Vagina (tissue), 2 donors: ENCODE results near the gene FIBCD1. TPM values are rescaled to one million over a fixed set of nuclear protein-coding genes. Genes with fewer than 3 reads are reported as not detected.
A peak's percentile ranks its signal among the peaks of the same experiment; 100 is the strongest.

Source experiments
- DNase-seq, 2 donors: peaks; one replicate each; pipeline ENCODE4 v3.0.0-alpha.2; 2017; ENCODE audit errors: extremely low spot score in 2 of 2
- H3K27ac ChIP-seq: fragments of 200-600 bp; sonication (generic); one replicate; pipeline ENCODE4 v1.5.1; 2019
- H3K27me3 ChIP-seq: fragments of 200-600 bp; sonication (generic); one replicate; pipeline ENCODE4 v1.5.1; 2019
- H3K36me3 ChIP-seq, 2 donors: fragments of 200-600 bp; sonication (generic); one replicate each; pipeline ENCODE4 v1.5.1; 2017 to 2019
- H3K4me1 ChIP-seq: fragments of 200-600 bp; sonication (generic); one replicate; pipeline ENCODE4 v1.5.1; 2019
- H3K4me3 ChIP-seq, 2 donors: fragments of 200-600 bp; sonication (generic); 1 replicate in 1 of 2; 2 replicates in 1 of 2; pipeline ENCODE4 v1.5.1; 2016 to 2019
- H3K9me3 ChIP-seq: fragments of 200-600 bp; sonication (generic); one replicate; pipeline ENCODE4 v1.5.1; 2019
- CTCF ChIP-seq, 3 experiments: fragments of 450-650 bp in 2 of 3; fragments of 200-600 bp in 1 of 3; sonication (generic) in 1 of 3; IDR thresholded peaks; one replicate each; pipeline ENCODE4 v1.5.1; 2017 to 2019; ENCODE audit warnings: antibody characterized with exemption in 3 of 3, mild to moderate bottlenecking in 2 of 3, moderate library complexity in 2 of 3
- POLR2A ChIP-seq, 2 donors: fragments of 450-650 bp; IDR thresholded peaks; one replicate each; pipeline ENCODE4 v1.6.1; 2017; ENCODE audit warnings: antibody characterized with exemption in 2 of 2, mild to moderate bottlenecking in 2 of 2, moderate library complexity in 2 of 2
- POLR2AphosphoS5 ChIP-seq, 2 donors: sonication (generic); formaldehyde crosslinking; IDR thresholded peaks; one replicate each; pipeline ENCODE4 v1.9.0; 2017; ENCODE audit warnings: antibody characterized with exemption in 2 of 2, mild to moderate bottlenecking in 2 of 2, low read depth in 1 of 2; ENCODE audit not compliant: insufficient read depth in 1 of 2
- intact Hi-C: fragments of 100-400 bp; cut with DNase I; formaldehyde crosslinking; loops from one replicate; pipeline ENCODE4 v1.15.1; 2023
- total RNA-seq: library from RNA; depleted of rRNA; stranded (reverse); fragments of >200 nt; gene quantifications from one replicate; pipeline ENCODE4 v1.2.3, GENCODE V29; 2016

FIBCD1 gene
- total RNA-seq, 1 donor from 2014 or later, result not detected

DNA sequence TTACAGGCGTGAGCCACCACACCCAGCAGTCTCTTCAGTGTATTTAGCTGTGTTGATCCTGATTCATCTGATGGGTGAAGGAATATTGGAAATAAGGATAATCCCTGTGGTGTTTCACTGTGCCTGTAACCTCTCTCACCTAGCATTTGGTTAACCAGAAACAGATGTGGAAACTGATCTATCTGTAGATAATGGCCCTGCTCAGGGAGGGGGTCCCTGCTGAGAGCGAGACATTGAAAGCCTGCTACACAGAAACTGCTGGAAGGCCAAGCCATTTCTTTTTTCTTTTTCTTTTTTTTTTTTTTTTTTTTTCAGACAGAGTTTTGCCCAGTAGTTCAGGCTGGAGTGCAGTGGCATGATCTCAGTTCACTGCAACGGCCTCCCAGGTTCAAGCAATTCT, 70.8 kb downstream of the FIBCD1 start:
- Histone ChIP-seq H3K9me3 (no peaks in the 10 kb centered on the region), H3K27ac (no peak overlapping the region), H3K4me3 (no peak overlapping the region), H3K36me3 (peaks cover 0 to 31% of the 10 kb centered on the region in 2 donors), H3K4me1 (peaks cover 34% of the 10 kb centered on the region), H3K27me3 (no peaks in the 10 kb centered on the region)
- DNase-seq, result no peak
- no peak for TF ChIP-seq POLR2A (IDR thresholded peaks at IDR 0.05)
- TF ChIP-seq POLR2AphosphoS5 (IDR thresholded peaks at IDR 0.05; ENCODE audit: insufficient read depth in 1 of 2, low read depth in 1 of 2), result no peak
- TF ChIP-seq CTCF (IDR thresholded peaks at IDR 0.05), result no peak
- intact Hi-C loops, result loop anchor here (5.0 to 10.0 kb wide), 2 partner anchors 77 to 96 kb away; no protein-coding TSS in a partner anchor

DNA sequence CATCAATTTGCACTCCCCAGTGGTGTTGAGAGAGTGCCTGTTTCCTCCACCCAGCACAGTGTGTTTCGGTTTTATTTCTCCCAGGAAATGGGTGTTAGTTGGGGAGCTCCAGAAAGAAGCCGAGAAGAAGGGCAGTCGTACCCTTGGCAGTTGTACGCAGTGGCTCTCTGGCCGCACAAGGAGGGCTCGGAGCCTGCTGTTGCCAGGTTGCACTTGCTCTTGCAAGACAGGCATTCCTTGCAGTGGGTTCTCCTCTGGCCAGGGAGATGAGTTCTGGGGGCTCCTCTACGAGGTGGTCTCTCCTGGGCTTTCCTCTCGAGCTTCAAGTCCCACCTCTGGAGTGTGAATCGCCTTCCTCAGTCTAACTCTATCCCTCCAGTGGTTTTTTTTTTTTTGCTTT, 71.5 kb downstream of the FIBCD1 start:
- Histone ChIP-seq H3K4me3 (no peak overlapping the region), H3K4me1 (peaks cover 36% of the 10 kb centered on the region), H3K27me3 (no peaks in the 10 kb centered on the region), H3K9me3 (no peaks in the 10 kb centered on the region), H3K36me3 (peaks cover 0 to 29% of the 10 kb centered on the region in 2 donors), H3K27ac (no peak overlapping the region)
- TF ChIP-seq CTCF (IDR thresholded peaks at IDR 0.05) (no peak), POLR2AphosphoS5 (IDR thresholded peaks at IDR 0.05; ENCODE audit: insufficient read depth in 1 of 2, low read depth in 1 of 2) (no peak), POLR2A (IDR thresholded peaks at IDR 0.05) (no peak)
- intact Hi-C loops, result loop anchor here (5.0 to 10.0 kb wide), 2 partner anchors 77 to 95 kb away; no protein-coding TSS in a partner anchor
- no peak for DNase-seq

DNA sequence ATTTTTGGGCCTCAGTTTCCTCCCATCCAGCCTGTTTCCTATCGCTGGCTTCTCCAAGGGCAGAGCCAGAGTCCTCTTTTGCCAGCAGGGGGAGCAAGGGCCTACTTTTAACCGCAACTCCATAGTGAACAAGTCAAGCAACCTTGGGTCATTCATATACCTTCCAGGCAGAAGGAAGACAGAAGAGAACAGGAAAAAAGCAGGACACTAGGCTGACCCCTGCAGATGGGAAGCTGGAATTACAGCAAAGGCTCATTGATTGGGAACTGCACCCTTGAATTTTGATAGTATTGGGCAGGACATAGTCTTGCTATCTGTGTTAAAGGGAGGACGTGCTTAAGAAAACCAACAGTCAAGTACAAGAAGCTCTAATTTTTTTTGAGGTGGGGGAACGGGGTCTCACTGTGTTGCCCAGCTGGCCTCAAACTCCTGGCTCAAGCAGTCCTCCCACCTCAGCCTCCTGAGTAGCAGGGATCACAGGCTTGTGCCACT, 72.5 kb downstream of the FIBCD1 start:
- Histone ChIP-seq H3K27ac (no peak overlapping the region), H3K27me3 (no peaks in the 10 kb centered on the region), H3K9me3 (no peaks in the 10 kb centered on the region), H3K36me3 (peaks cover 0 to 19% of the 10 kb centered on the region in 2 donors), H3K4me3 (no peak overlapping the region), H3K4me1 (peaks cover 40% of the 10 kb centered on the region)
- intact Hi-C loops, result loop anchor here (5.0 to 10.0 kb wide), 2 partner anchors 78 to 94 kb away; no protein-coding TSS in a partner anchor
- TF ChIP-seq POLR2A (IDR thresholded peaks at IDR 0.05), result no peak
- TF ChIP-seq POLR2AphosphoS5 (IDR thresholded peaks at IDR 0.05; ENCODE audit: insufficient read depth in 1 of 2, low read depth in 1 of 2), result peak in 1 of 2 donors; percentile 73
- TF ChIP-seq CTCF (IDR thresholded peaks at IDR 0.05), result peak; percentile 61 to 74 (median 67)
- no peak for DNase-seq

DNA sequence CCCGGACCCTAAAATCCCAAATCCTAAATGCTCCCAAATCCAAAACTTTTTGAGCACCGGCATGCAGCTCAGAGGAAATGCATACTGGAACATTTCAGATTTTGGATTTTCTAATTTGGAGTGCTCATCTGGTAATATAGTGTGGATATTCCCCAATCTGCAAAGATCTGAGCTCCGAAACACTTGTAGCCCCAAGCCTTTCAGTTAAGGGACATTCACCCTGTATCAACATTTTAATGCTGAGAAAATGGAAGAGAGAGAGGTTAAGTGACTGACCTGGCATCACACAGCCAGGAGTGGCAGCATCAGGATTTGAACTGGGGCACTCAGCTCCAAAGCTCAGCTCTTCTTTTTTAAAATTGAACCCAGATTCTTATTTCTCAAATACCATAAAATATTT, 73.1 kb downstream of the FIBCD1 start:
- H3K4me3 ChIP-seq, result no peak overlapping the region
- no peak for DNase-seq
- H3K36me3 ChIP-seq, result peaks cover 0 to 19% of the 10 kb centered on the region in 2 donors
- no peaks in the 10 kb centered on the region for H3K9me3 ChIP-seq
- peaks cover 40% of the 10 kb centered on the region for H3K4me1 ChIP-seq
- H3K27me3 ChIP-seq, result no peaks in the 10 kb centered on the region
- no peak overlapping the region for H3K27ac ChIP-seq
- TF ChIP-seq CTCF (IDR thresholded peaks at IDR 0.05), result no peak
- TF ChIP-seq POLR2AphosphoS5 (IDR thresholded peaks at IDR 0.05; ENCODE audit: insufficient read depth in 1 of 2, low read depth in 1 of 2), result no peak
- no peak for TF ChIP-seq POLR2A (IDR thresholded peaks at IDR 0.05)
- intact Hi-C loops, result loop anchor here (5.0 to 10.0 kb wide), 2 partner anchors 79 to 94 kb away; no protein-coding TSS in a partner anchor

- Histone ChIP-seq H3K4me3 (no peak overlapping the region), H3K9me3 (no peaks in the 10 kb centered on the region), H3K4me1 (peaks cover 37% of the 10 kb centered on the region), H3K27ac (no peak overlapping the region), H3K27me3 (no peaks in the 10 kb centered on the region), H3K36me3 (peaks cover 0 to 19% of the 10 kb centered on the region in 2 donors)
- intact Hi-C loops, result loop anchor here (5.0 to 10.0 kb wide), 2 partner anchors 80 to 157 kb away; no protein-coding TSS in a partner anchor
- no peak for TF ChIP-seq CTCF (IDR thresholded peaks at IDR 0.05)
- no peak for TF ChIP-seq POLR2A (IDR thresholded peaks at IDR 0.05)
- no peak for TF ChIP-seq POLR2AphosphoS5 (IDR thresholded peaks at IDR 0.05; ENCODE audit: insufficient read depth in 1 of 2, low read depth in 1 of 2)
- DNase-seq, result no peak
These were observed 74.5 kb downstream of the FIBCD1 start for GRCh38 chr9:130864541-130864940.
